GM12878 (cell line): ENCODE measurements around the gene CT83. TPM values are rescaled to one million over a fixed set of nuclear protein-coding genes. Genes with fewer than 3 reads are reported as not detected.

Experiments used
- ATAC-seq: fragments of 200-7000 bp; cut with Tn5 transposase; 3 replicates; pipeline ENCODE4 v1.9.1; 2020; ENCODE audit warnings: mild to moderate bottlenecking, moderate library complexity
- Bru-seq: library from RNA; stranded (reverse); fragments of 400-500 nt; gene quantifications from one replicate; lab custom pipeline; 2021; lab: Mats Ljungman, UMichigan
- BruChase-seq, 2 experiments: library from RNA; stranded (reverse); fragments of 400-500 nt; gene quantifications; one replicate each; lab custom pipeline; 2021; lab: Mats Ljungman, UMichigan
- BruUV-seq: library from RNA; stranded (reverse); fragments of 400-500 nt; replicated peaks from 2 replicates; lab custom pipeline; 2021; lab: Mats Ljungman, UMichigan
- CTCF ChIA-PET: fragments of 300-600 bp; sonication (Branson Sonifier 250); formaldehyde crosslinking; extraction: SDS; loops from one replicate; lab custom pipeline; 2021; ENCODE audit warnings: inconsistent platforms; lab: Yijun Ruan, JAX
- POLR2A ChIA-PET: fragments of 350-600 bp; formaldehyde crosslinking; extraction: SDS; loops from one replicate; lab custom pipeline; 2021; ENCODE audit warnings: inconsistent platforms; lab: Charles Lee
- RAD21 ChIA-PET: fragments of 300-600 bp; sonication (Branson Sonifier 250); formaldehyde crosslinking; loops from one replicate; lab custom pipeline; 2023; ENCODE audit warnings: antibody characterized with exemption; ENCODE audit not compliant: unreplicated experiment; lab: Charles Lee
- SMC1A ChIA-PET: fragments of 300-600 bp; sonication (Branson Sonifier 250); formaldehyde crosslinking; loops from one replicate; lab custom pipeline; 2023; ENCODE audit not compliant: unreplicated experiment, uncharacterized antibody; lab: Charles Lee
- DNase-seq: peaks from one replicate; pipeline ENCODE4 v3.0.0-alpha.2; 2011; ENCODE audit warnings: low read depth, low spot score
- FAIRE-seq: peaks from 3 replicates; lab custom pipeline; 2011; peaks lifted over from hg19 to GRCh38; lab: Jason Lieb, UNC
- H2AFZ ChIP-seq: 2 replicates; pipeline ENCODE4 v1.6.0; 2011; ENCODE audit warnings: low read depth, low read length, control low read depth; ENCODE audit not compliant: control insufficient read depth
- H3K27ac ChIP-seq: 2 replicates; pipeline ENCODE4 v1.5.1; 2011; ENCODE audit warnings: control low read depth; ENCODE audit not compliant: control insufficient read depth, insufficient read depth
- H3K27me3 ChIP-seq, 2 experiments: replicated peaks in 1 of 2; 2 replicates each; pipeline versions ENCODE4 v1.6.0 to v1.6.1; 2011; ENCODE audit warnings: low read length in 1 of 2; ENCODE audit not compliant: control insufficient read depth in 2 of 2, insufficient read depth in 2 of 2
- H3K36me3 ChIP-seq, 2 experiments: 2 replicates each; pipeline ENCODE4 v1.5.1; 2011; ENCODE audit warnings: low read length in 1 of 2; ENCODE audit not compliant: control insufficient read depth in 2 of 2, insufficient read depth in 2 of 2
- H3K4me1 ChIP-seq: 2 replicates; pipeline ENCODE4 v1.6.1; 2011; ENCODE audit warnings: mild to moderate bottlenecking, low read length, moderate library complexity, mixed read lengths; ENCODE audit not compliant: control insufficient read depth, insufficient read depth
- H3K4me2 ChIP-seq: 2 replicates; pipeline ENCODE4 v1.6.0; 2011; ENCODE audit warnings: control low read depth; ENCODE audit not compliant: control insufficient read depth, insufficient read depth
- H3K4me3 ChIP-seq: fragments of 200-600 bp; sonication (generic); 2 replicates; pipeline ENCODE4 v1.5.1; 2016
- H3K79me2 ChIP-seq: 2 replicates; pipeline ENCODE4 v1.6.0; 2011; ENCODE audit warnings: low read length; ENCODE audit not compliant: control insufficient read depth, insufficient read depth
- H3K9ac ChIP-seq: 2 replicates; pipeline ENCODE4 v1.8.0; 2011; ENCODE audit warnings: low read length, control low read depth, mixed read lengths; ENCODE audit not compliant: control insufficient read depth, insufficient read depth
- H3K9me3 ChIP-seq: replicated peaks from 3 replicates; pipeline ENCODE4 v1.5.1; 2011; ENCODE audit warnings: mild to moderate bottlenecking, low read length; ENCODE audit not compliant: control insufficient read depth, insufficient read depth
- H4K20me1 ChIP-seq: 2 replicates; pipeline ENCODE4 v1.6.0; 2011; ENCODE audit not compliant: control insufficient read depth, insufficient read depth
- E4F1 ChIP-seq: fragments of 450-650 bp; IDR thresholded peaks from 2 replicates; pipeline ENCODE4 v1.6.1; 2018; ENCODE audit warnings: borderline replicate concordance, mild to moderate bottlenecking; ENCODE audit not compliant: partially characterized antibody
- WGBS: methylation state at CpG from one replicate; pipeline ENCODE4 v1.1.6; 2016; ENCODE audit warnings: low lambda C conversion rate; ENCODE audit not compliant: insufficient replicate concordance, insufficient coverage; ENCODE audit errors: missing lambda C conversion rate; 5-methylcytosine and 5-hydroxymethylcytosine counted together
- in situ Hi-C: fragments of 300-500 bp; cut with MboI; formaldehyde crosslinking; loops from 9 replicates; pipeline ENCODE4 v1.14.3; 2018; ENCODE audit warnings: mixed read lengths
- intact Hi-C: fragments of 100-400 bp; cut with micrococcal nuclease; formaldehyde crosslinking; loops from one replicate; pipeline ENCODE4 v1.14.2; 2022; ENCODE audit not compliant: unreplicated experiment
- long read RNA-seq, 2 experiments: library from polyadenylated mRNA; unstranded; transcript quantifications; one replicate each; pipeline ENCODE4 v2.0.0, GENCODE V29; 2019 to 2020
- polyA minus RNA-seq, 3 experiments: library from RNA; depleted of rRNA, polyadenylated mRNA; stranded (reverse); fragments of >200 nt; gene quantifications; 2 replicates each; pipeline ENCODE4 v1.2.3, GENCODE V29; 2011
- polyA plus RNA-seq, 11 experiments: library from polyadenylated mRNA; depleted of rRNA in 4 of 11; unstranded in 6 of 11; stranded (reverse) in 5 of 11; fragments of >200 nt; fragmentation: Nextera tagmentation in 4 of 11; fragmentation: Illumina TruSeq in 1 of 11; extraction: Ambion mirVana in 4 of 11; extraction: Trizol in 1 of 11; gene quantifications; 1 replicate in 1 of 11; 2 replicates in 10 of 11; pipeline versions ENCODE4 v1.2.1 to v1.2.3, GENCODE V29; 2011 to 2016; ENCODE audit warnings: inconsistent platforms in 2 of 11, missing spikeins in 2 of 11, low read depth in 1 of 11
- total RNA-seq, 4 experiments: library from RNA; depleted of rRNA in 3 of 4; stranded (reverse); fragments of >200 nt in 3 of 4; fragmentation: Illumina TruSeq in 1 of 4; extraction: Trizol in 1 of 4; gene quantifications; 2 replicates each; pipeline versions ENCODE4 v1.2.1 to v1.2.3, GENCODE V29; 2013 to 2021

The CT83 gene, protein sequence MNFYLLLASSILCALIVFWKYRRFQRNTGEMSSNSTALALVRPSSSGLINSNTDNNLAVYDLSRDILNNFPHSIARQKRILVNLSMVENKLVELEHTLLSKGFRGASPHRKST
- not detected in 2 replicates for total RNA-seq (2013; cell fraction: nucleolus; rRNA removed)
- total RNA-seq (2014; rRNA removed) (not detected in 2 replicates), total RNA-seq (2014; rRNA removed; fragmentation: Illumina TruSeq; extraction: Trizol) (not detected in 2 replicates), total RNA-seq (2021) (not detected in 2 replicates), polyA plus RNA-seq (2011; rRNA removed) (not detected in 2 replicates), polyA plus RNA-seq (2014; fragmentation: Illumina TruSeq; extraction: Trizol) (not detected in 2 replicates), polyA plus RNA-seq (2014; fragmentation: Nextera tagmentation; extraction: Ambion mirVana) (not detected), polyA plus RNA-seq (2014; rRNA removed) (not detected in 2 replicates), polyA plus RNA-seq (2016; fragmentation: Nextera tagmentation; extraction: Ambion mirVana) (not detected), polyA minus RNA-seq (2011; rRNA and poly(A)+ RNA removed) (not detected in 2 replicates), Bru-seq, nascent RNA (not detected), BruChase-seq, experiment 1, labeled RNA remaining after a 6-hour chase (not detected), BruChase-seq, experiment 2, labeled RNA remaining after a 2-hour chase (not detected)
- not detected for polyA plus RNA-seq (2011; ENCODE audit: low read depth)
- not detected in 2 replicates for polyA plus RNA-seq (2011; cell fraction: cytosol; rRNA removed)
- polyA plus RNA-seq (2011; cell fraction: nucleus; rRNA removed), result not detected in 2 replicates
- not detected in 2 replicates for polyA plus RNA-seq (2012)
- polyA minus RNA-seq (2011; cell fraction: cytosol; rRNA and poly(A)+ RNA removed), result not detected in 2 replicates
- not detected in 2 replicates for polyA minus RNA-seq (2011; cell fraction: nucleus; rRNA and poly(A)+ RNA removed)
- long read RNA-seq, experiment 1, result 0 reads
- long read RNA-seq, experiment 2, result 0 reads

- H3K4me2 ChIP-seq, result no peak within 1 kb of the TSS
- WGBS, result 60% methylated on average over 18 of the region's 18 CpGs
- in situ Hi-C loops (no loop called here), intact Hi-C loops (no loop called here)
- H3K4me1 ChIP-seq, result no peaks in the 10 kb centered on the region
- H3K27ac ChIP-seq, result no peak within 1 kb of the TSS
- no peak for FAIRE-seq
- H3K36me3 ChIP-seq, result no peaks in the 10 kb centered on the region
- no peaks in the 10 kb centered on the region for H3K9me3 ChIP-seq
- POLR2A ChIA-PET, result no interaction called here
- BruUV-seq, result no TSS peak
- no peak within 1 kb of the TSS for H3K4me3 ChIP-seq
- CTCF ChIA-PET, result no interaction called here
- no peak for ATAC-seq
- H3K27me3 ChIP-seq, result no peaks in the 10 kb centered on the region
- TF ChIP-seq E4F1, result no peak
- no peak within 1 kb of the TSS for H3K9ac ChIP-seq
- no peaks in the 10 kb centered on the region for H3K79me2 ChIP-seq
- SMC1A ChIA-PET, result no interaction called here
- H2AFZ ChIP-seq, result no peak within 1 kb of the TSS
- DNase-seq, result no peak
- RAD21 ChIA-PET, result no interaction called here
- H4K20me1 ChIP-seq, result no peaks in the 10 kb centered on the region
Measured at GRCh38 chrX:116462822-116463221, at the start of gene CT83. CT83 (minus strand) TSS chrX:116462976; CDS start chrX:116462856, 120 bp downstream.
